GM23338 (cell line): ENCODE data around the gene RAB41. TPM values are rescaled to one million over a fixed set of nuclear protein-coding genes. Genes with fewer than 3 reads are reported as not detected.

Experiments used
- CREB1 ChIP-seq: fragments of 250-450 bp; sonication (Bioruptor Pico); IDR thresholded peaks from 2 replicates; pipeline ENCODE4 v1.5.0; 2020; ENCODE audit warnings: low read depth, mild to moderate bottlenecking, moderate library complexity
- EZH2 ChIP-seq: fragments of 200-600 bp; sonication (generic); IDR thresholded peaks from one replicate; pipeline ENCODE4 v1.8.0; 2017; ENCODE audit warnings: antibody characterized with exemption, mild to moderate bottlenecking, low read depth; ENCODE audit not compliant: unreplicated experiment
- EZH2phosphoT487 ChIP-seq: fragments of 200-600 bp; sonication (generic); IDR thresholded peaks from one replicate; pipeline ENCODE4 v1.8.1; 2018; ENCODE audit warnings: antibody characterized with exemption; ENCODE audit not compliant: unreplicated experiment
- JUNB ChIP-seq: IDR thresholded peaks from one replicate; pipeline ENCODE4 v1.6.1; 2016; ENCODE audit warnings: antibody characterized with exemption; ENCODE audit not compliant: unreplicated experiment
- POLR2AphosphoS5 ChIP-seq: IDR thresholded peaks from 2 replicates; pipeline ENCODE4 v1.6.1; 2016; ENCODE audit warnings: antibody characterized with exemption, low read depth
- REST ChIP-seq: IDR thresholded peaks from one replicate; pipeline ENCODE4 v1.6.1; 2018; ENCODE audit warnings: antibody characterized with exemption; ENCODE audit not compliant: unreplicated experiment
- STAT1 ChIP-seq: IDR thresholded peaks from one replicate; pipeline ENCODE4 v1.6.1; 2016; ENCODE audit warnings: antibody characterized with exemption; ENCODE audit not compliant: unreplicated experiment
- ZNF114 ChIP-seq: fragments of 250-450 bp; sonication (Bioruptor Pico); IDR thresholded peaks from 2 replicates; pipeline ENCODE4 v1.5.0; 2020; ENCODE audit warnings: mild to moderate bottlenecking, moderate library complexity
- ZNF331 ChIP-seq: fragments of 250-450 bp; sonication (Bioruptor Pico); IDR thresholded peaks from 2 replicates; pipeline ENCODE4 v1.5.0; 2020; ENCODE audit warnings: low read depth, mild to moderate bottlenecking, moderate library complexity
- ZNF462 ChIP-seq: fragments of 250-450 bp; sonication (Bioruptor Pico); IDR thresholded peaks from 2 replicates; pipeline ENCODE4 v1.5.0; 2020; ENCODE audit warnings: mild to moderate bottlenecking, moderate library complexity
- polyA plus RNA-seq: library from polyadenylated mRNA; unstranded; fragments of >200 nt; fragmentation: Nextera tagmentation; extraction: Ambion mirVana; gene quantifications from 2 replicates; pipeline ENCODE4 v1.2.1, GENCODE V29; 2016
- total RNA-seq: library from RNA; depleted of rRNA; stranded (reverse); fragments of >200 nt; shearing (Covaris generic); gene quantifications from 2 replicates; pipeline ENCODE4 v1.2.3, GENCODE V29; 2014
- TF ChIP-seq, protein P1 (sequence below): IDR thresholded peaks from 2 replicates; pipeline ENCODE4 v1.6.1; 2016; ENCODE audit warnings: antibody characterized with exemption

The RAB41 gene
- total and polyA plus RNA-seq, 2 experiments from 2014 or later, result not detected

- no peak for TF ChIP-seq ZNF462 (CRISPR knock-in tag)
- no peak for TF ChIP-seq EZH2
- TF ChIP-seq EZH2phosphoT487, result no peak
- TF ChIP-seq, protein P1, sequence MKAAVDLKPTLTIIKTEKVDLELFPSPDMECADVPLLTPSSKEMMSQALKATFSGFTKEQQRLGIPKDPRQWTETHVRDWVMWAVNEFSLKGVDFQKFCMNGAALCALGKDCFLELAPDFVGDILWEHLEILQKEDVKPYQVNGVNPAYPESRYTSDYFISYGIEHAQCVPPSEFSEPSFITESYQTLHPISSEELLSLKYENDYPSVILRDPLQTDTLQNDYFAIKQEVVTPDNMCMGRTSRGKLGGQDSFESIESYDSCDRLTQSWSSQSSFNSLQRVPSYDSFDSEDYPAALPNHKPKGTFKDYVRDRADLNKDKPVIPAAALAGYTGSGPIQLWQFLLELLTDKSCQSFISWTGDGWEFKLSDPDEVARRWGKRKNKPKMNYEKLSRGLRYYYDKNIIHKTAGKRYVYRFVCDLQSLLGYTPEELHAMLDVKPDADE, result no peak
- no peak for TF ChIP-seq REST
- no peak for TF ChIP-seq JUNB
- TF ChIP-seq POLR2AphosphoS5, result no peak
- TF ChIP-seq CREB1, result no peak
- no peak for TF ChIP-seq ZNF114 (CRISPR knock-in tag)
- TF ChIP-seq STAT1, result no peak
- no peak for TF ChIP-seq ZNF331
These were observed 27.1 kb upstream of the RAB41 start (continued) for GRCh38 chrX:70254909-70255308.
